ENCODE data around the gene ANKRD16.

DNA sequence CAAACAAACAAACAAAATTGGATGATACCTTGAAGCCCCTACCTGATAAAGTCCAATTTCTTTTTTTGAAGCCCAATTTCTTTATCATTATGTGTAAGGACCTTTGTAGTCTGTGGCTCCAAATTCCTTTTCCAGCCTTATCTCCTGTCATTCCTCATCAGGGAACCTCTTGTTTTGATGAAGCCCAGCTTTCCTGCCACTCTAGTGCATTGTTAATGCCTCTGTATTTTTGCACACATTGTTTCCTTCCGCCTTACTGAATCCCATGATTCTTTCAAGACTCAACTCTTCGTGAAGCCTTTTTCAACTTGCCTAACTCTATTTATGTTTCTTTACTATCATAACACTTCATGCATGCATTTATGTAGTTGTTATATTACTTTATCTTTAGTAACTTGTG, 3.6 kb upstream of the ANKRD16 start:
- TF ChIP-seq, protein P1, sequence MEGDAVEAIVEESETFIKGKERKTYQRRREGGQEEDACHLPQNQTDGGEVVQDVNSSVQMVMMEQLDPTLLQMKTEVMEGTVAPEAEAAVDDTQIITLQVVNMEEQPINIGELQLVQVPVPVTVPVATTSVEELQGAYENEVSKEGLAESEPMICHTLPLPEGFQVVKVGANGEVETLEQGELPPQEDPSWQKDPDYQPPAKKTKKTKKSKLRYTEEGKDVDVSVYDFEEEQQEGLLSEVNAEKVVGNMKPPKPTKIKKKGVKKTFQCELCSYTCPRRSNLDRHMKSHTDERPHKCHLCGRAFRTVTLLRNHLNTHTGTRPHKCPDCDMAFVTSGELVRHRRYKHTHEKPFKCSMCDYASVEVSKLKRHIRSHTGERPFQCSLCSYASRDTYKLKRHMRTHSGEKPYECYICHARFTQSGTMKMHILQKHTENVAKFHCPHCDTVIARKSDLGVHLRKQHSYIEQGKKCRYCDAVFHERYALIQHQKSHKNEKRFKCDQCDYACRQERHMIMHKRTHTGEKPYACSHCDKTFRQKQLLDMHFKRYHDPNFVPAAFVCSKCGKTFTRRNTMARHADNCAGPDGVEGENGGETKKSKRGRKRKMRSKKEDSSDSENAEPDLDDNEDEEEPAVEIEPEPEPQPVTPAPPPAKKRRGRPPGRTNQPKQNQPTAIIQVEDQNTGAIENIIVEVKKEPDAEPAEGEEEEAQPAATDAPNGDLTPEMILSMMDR (IDR thresholded peaks at IDR 0.05; ENCODE audit: poor library complexity, severe bottlenecking) = no peak
- TF ChIP-seq POLR2AphosphoS5 (IDR thresholded peaks at IDR 0.05) (no peak), MXI1 (conservative IDR thresholded peaks at IDR 0.05; ENCODE audit: poor library complexity, severe bottlenecking) (no peak), EP300 (conservative IDR thresholded peaks at IDR 0.05; ENCODE audit: poor library complexity, severe bottlenecking) (no peak), RAD21 (conservative IDR thresholded peaks at IDR 0.05) (no peak), EZH2 (IDR thresholded peaks at IDR 0.05; ENCODE audit: borderline replicate concordance, insufficient read depth, low read length, poor library complexity, severe bottlenecking) (no peak)
- TF ChIP-seq, protein P2, sequence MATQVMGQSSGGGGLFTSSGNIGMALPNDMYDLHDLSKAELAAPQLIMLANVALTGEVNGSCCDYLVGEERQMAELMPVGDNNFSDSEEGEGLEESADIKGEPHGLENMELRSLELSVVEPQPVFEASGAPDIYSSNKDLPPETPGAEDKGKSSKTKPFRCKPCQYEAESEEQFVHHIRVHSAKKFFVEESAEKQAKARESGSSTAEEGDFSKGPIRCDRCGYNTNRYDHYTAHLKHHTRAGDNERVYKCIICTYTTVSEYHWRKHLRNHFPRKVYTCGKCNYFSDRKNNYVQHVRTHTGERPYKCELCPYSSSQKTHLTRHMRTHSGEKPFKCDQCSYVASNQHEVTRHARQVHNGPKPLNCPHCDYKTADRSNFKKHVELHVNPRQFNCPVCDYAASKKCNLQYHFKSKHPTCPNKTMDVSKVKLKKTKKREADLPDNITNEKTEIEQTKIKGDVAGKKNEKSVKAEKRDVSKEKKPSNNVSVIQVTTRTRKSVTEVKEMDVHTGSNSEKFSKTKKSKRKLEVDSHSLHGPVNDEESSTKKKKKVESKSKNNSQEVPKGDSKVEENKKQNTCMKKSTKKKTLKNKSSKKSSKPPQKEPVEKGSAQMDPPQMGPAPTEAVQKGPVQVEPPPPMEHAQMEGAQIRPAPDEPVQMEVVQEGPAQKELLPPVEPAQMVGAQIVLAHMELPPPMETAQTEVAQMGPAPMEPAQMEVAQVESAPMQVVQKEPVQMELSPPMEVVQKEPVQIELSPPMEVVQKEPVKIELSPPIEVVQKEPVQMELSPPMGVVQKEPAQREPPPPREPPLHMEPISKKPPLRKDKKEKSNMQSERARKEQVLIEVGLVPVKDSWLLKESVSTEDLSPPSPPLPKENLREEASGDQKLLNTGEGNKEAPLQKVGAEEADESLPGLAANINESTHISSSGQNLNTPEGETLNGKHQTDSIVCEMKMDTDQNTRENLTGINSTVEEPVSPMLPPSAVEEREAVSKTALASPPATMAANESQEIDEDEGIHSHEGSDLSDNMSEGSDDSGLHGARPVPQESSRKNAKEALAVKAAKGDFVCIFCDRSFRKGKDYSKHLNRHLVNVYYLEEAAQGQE (IDR thresholded peaks at IDR 0.05; ENCODE audit: borderline replicate concordance) = no peak
